GM12801 (cell line): ENCODE data around the gene UBA3.

Experiments
- CTCF ChIP-seq: IDR thresholded peaks from one replicate; pipeline ENCODE4 v1.5.1; 2011; ENCODE audit warnings: control low read depth; ENCODE audit not compliant: insufficient read length; ENCODE audit errors: extremely low read depth

Gene UBA3

DNA sequence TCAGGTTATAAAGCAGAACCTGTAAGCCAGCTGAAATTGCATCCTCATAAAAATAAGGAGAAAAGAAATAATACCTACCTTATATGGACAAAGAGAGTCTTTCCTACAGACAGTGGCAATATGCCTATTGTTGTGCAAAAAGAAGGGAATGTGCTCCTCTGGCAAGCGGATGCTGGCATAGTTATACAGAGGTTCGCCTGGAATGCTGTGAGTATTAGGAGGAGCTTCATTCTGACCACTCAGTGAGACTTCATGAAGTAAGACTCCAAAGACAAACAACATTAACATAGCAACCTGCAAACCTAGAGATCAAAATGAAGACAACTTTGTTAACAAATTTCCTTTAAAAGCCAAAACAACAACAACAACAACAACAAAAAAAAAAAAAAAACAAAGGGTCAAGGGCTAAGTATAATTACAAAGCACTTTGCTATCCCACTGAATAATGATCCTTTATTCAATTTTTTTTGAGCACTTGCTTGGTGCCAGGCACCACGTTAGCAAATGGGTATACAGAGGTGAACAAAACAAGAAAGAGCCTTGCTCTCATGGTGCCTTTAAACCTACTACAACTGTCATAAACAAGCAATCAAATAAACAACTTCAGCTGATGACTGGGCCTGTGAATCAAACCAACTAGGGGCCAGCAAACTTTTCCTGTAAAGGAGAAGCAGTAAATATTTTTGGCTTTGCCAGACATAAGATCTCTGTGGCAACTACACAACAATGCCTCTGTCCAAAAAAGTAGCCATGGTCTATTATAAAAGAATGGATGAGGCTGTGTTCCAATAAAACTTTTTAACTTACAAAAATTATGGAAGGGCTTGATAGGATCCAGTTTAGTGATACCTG lies 70.4 kb downstream of the UBA3 start:
- no peak for TF ChIP-seq CTCF

GRCh38 chr3:69008980-69009379 lies 71.2 kb downstream of the UBA3 start:
- no peak for TF ChIP-seq CTCF

GRCh38 chr3:69005791-69006482 lies 74.2 kb downstream of the UBA3 start:
- TF ChIP-seq CTCF, result no peak

GRCh38 chr3:69005071-69005790 lies 74.9 kb downstream of the UBA3 start:
- no peak for TF ChIP-seq CTCF
